Raji (cell line): Measurements from ENCODE around the gene MYNN.

Source experiments
- POLR2A ChIP-seq: IDR thresholded peaks from 2 replicates; pipeline ENCODE4 v1.6.1; 2011; ENCODE audit warnings: low read depth, low read length, control low read depth; ENCODE audit not compliant: insufficient read depth

The MYNN gene

GRCh38 chr3:169811631-169812331 is 38.6 kb downstream of the MYNN start:
- peak; percentile 28; the same call in 1 of the 2 replicates for TF ChIP-seq POLR2A

- peak; percentile 48 for TF ChIP-seq POLR2A
Observed at GRCh38 chr3:169812332-169813235, 39.4 kb downstream of the MYNN start, which contains the start of the genes LRRC34 and LRRIQ4. Gene LRRC34 (minus strand): TSS chr3:169812904. CDS start chr3:169812548, 356 bp downstream. Gene LRRIQ4 (plus strand): TSS chr3:169812870. CDS start chr3:169821922, 9,052 bp downstream.

GRCh38 chr3:169813278-169813677 is 40.1 kb downstream of the MYNN start:
- no peak for TF ChIP-seq POLR2A

- peak; percentile 47; the same call in 1 of the 2 replicates for TF ChIP-seq POLR2A
Observed at GRCh38 chr3:169813757-169814517, 40.7 kb downstream of the MYNN start.

DNA sequence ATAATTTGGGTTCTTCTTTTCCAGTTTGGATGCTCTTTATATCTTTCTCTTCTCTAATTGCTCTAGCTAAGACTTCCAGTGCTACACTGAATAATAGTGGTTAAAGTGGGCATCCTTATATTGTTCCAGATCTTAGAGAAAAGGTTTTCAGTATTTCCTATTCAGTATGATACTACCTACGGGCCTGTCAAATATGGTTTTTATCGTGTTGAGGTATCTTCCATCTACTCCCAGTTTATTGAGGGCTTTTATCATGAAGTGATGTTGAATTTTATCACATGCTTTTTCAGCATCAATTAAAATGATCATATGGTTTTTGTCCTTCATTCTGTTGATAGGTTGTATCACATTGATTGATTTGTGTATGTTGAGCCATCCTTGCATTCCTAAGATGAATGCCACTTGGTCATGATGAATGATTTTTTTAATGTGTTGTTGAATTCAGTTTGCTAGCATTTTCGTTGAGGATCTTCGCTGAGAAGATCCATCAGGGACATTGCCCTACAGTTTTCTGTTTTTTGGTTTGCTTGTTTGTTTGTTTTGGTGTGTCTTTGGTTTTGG is 42.5 kb downstream of the MYNN start:
- no peak for TF ChIP-seq POLR2A

DNA sequence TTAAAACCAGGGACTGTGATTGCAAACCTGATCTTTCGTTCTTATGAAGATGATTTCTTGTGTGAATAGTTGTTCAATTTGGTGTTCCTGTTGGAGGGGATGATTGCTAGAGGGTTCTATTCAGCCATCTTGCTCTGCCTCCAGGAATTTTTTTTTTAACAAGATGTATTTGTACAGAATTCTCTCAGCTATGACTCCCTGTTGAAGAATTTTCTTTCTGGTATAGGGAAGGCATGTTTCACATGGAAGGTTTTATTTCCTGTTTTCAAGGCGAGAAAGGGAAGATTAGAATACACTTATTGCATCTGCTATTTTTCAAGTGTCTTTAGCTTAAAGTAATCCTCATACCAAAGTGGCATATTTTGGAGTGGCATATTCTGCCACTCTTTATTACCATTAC is 45.1 kb downstream of the MYNN start:
- no peak for TF ChIP-seq POLR2A

DNA sequence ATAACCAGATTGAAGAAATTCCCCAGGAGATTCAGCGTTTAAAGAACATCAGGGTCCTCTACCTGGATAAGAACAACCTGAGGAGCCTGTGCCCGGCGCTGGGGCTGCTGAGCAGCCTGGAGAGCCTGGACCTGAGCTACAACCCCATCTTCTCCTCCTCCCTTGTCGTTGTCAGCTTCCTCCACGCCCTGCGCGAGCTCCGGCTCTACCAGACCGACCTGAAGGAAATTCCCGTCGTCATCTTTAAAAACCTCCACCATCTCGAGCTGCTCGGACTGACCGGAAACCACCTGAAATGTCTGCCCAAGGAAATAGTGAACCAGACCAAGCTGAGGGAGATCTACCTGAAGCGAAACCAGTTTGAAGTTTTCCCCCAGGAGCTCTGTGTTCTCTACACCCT is 48.9 kb downstream of the MYNN start:
- TF ChIP-seq POLR2A, result no peak

DNA sequence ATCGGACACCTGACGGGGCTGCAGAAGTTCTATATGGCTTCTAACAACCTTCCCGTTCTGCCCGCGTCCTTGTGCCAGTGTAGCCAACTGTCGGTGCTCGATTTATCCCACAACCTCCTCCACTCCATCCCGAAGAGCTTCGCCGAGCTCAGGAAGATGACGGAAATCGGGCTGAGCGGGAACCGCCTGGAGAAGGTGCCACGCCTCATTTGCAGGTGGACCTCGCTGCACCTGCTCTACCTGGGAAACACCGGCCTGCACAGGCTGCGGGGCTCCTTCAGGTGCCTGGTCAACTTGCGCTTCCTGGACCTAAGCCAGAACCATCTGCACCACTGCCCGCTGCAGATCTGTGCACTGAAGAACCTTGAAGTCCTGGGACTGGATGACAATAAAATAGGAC is 49.3 kb downstream of the MYNN start:
- TF ChIP-seq POLR2A, result no peak

DNA sequence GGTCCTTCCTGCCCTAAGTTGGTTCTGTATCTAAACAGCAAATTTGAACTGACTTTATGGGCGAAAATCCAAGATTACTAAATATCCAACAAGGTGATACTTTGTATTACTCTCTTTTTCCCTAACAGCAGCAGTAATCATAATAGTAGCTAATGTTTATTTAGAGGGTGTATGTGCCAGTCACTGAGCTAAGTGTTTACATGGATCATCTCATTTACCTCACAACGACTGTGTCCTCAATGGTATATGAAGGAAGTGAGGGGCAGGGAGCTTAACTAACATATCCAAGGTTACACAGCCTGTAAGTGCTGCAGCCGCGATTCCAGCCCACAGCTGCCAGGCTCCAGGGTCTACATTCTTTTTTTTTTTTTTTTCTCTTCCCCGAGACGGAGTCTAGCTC is 49.8 kb downstream of the MYNN start:
- no peak for TF ChIP-seq POLR2A

- TF ChIP-seq POLR2A, result no peak
Observed at GRCh38 chr3:169825316-169825715, 52.1 kb downstream of the MYNN start.

DNA sequence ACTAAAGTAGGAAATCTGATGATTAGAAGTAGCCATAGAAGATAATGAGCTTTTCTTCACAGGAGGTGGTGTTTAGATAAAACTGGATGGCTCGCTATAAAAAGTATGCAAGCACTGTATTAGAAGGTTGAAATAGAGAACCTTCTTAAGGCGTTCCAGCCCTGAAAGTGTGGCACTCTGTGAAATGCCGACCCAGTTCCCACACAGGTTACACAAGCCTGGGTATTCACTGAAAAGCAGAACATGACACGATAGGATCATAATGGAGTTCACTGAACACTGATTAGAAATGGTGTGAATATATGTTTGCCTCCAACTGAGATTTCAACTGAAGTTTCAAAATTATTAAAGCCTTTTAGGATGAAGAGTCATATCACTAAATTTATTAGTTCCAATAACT is 54.5 kb downstream of the MYNN start:
- no peak for TF ChIP-seq POLR2A

- no peak for TF ChIP-seq POLR2A
Observed at GRCh38 chr3:169835533-169835932, 62.3 kb downstream of the MYNN start.

DNA sequence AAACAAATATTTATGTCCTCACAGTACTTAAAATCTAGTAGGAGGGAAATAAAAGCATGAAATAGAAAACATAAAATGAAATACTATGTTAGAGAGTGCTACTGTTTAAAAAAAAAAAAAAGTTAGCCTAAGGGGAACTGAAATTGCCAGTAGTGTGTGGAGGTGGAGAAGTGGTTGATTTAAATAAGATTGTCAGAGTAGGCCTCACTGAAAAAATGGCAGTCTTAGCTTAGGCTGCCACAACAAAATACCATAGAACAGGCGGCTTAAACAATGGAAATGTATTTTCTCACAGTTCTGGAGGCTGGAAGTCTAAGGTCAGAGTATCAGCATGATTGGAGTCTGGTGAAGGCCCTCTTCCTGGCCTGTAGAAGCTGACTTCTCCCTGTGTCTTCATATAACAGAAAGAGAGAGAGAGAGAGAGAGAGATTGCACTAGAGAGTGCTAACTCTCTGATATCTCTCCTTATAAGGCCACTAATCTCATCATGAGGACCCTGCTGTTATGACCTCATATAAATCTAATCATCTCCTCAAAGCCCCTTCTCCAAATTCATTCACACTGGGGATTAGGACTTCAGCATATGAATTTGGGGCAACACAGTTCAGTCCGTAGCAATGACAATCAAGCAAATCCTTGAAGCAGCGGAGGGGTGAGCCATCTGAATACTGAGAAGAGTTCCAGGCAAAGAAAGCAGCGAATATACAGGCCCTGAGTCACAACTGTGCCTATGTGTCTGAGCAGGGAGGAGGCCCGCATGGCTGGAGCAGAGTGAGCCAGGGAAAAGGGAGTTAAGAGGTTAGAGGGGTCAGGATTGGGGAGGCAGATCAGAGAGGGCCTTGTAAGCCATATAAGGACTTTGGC is 63.1 kb downstream of the MYNN start:
- TF ChIP-seq POLR2A, result no peak

GRCh38 chr3:169836942-169837275 is 63.7 kb downstream of the MYNN start:
- no peak for TF ChIP-seq POLR2A
